Measurements from ENCODE around the gene IKBKE.

The IKBKE gene

DNA sequence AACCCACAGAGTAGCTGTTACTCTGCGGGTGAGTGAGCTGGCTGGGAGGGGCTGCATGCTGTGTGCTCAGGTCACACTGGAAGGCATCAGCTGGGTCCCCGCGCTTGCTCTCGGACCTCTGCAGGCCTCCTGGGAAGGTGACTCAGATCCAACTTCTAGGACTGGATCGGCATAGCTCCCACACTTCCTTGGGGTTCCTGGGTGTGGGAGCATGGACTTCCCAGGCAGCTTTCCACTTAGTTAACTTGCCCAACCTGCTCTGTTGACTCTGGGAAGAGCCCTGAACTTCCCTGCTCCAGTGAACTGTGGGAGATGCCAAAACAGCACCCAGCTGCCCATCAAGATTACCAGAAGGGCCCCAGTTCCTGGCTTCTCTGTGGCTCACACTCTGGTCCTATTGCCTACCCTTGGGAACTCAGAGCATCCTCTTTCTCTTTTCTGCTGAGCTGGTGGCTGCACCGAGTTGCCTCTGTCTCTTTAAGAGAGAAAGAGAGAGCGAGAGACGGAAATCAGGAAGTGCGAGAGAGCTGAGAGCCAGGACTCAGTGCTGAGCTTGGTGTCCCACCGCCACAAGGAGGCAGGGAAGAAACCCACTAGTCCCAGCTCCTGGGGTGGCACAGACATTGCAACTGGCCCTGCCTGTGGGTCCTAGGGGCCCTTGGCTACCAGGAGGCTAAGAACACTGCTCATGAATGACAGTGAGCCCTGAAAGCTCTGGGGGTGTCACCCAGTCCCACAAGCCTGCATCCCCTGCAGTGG lies at the start of gene IKBKE:
Gene IKBKE, plus strand, starts transcription at position 544 of the 759 bp plus-strand sequence. CDS start 2,752 bp downstream, outside the sequence.
- DNase-seq: no peak

DNA sequence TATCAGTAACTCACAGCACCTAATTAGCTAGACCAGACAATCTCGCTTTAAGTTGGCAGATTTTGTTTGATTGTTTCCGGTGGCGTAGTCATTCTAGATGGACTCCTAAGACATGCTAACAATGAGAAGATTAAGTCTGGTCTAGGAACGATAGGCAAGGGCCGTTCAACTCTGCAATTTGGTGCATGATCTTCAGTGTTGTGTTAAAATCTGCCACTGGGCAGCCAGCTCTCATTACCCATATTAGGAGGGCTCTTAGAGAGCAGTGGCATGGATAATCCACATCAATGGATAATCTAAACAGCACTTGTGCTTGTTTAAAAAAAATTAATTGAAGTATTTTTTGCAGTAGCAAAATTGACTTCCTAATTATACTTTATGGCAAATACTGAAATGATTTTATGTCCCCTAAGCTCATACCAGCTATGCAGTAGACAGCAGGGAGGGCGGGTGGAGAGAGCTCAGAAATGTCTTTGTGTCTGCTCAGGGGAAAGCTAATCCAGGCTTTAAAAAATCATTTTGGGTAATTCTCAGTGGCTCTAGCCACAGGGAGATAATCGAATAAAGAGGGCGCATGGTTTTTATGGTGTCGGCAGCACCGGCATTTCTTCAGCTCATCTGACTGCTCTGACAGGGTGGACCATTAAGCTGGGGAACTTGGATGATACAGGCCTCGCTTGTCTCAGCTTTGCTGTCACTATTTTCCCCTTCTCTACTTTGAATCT lies 48.5 kb upstream of the IKBKE start:
- DNase-seq: no peak

- no peak for DNase-seq
Observed at GRCh38 chr1:206422525-206422924, 47.8 kb upstream of the IKBKE start.

DNA sequence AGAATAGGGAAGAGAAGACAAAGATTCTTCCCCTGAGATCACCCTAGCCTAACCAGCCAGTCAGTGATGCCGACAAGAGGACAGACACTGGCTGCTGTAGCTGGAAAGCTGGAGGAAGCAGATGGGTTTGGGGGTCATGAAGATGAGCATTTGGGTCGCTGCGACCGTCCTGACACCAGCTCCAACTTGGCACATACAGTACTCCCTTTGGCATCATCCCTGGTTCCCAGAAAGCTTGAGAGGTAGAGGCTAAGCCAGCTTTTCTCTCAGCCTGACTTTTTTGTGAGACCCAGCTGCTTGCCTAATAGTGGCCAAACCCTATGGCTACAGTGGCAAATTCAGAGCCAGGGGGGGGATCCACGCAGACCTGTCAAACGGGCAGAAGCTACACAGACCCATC lies 43.0 kb upstream of the IKBKE start:
- DNase-seq: no peak

DNA sequence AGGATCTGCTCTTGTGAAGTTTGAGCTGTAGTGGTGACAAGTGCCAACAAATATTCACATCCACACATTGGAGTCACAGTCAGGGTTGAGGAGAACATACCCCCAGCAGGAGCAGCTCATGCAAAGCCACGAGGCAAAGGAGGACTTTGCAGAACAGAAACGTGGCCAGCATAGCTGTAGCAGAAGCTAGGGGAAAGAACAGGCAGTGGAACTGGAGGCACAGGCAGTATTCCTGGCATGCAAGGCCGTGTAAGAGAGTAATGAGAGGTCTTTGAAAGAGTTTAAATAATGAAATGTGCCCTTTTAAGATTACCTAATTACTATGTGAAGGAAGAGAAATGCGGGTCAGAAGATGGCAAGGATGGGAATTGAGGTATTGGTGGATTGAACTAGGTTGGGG lies 40.9 kb upstream of the IKBKE start:
- DNase-seq: no peak

DNA sequence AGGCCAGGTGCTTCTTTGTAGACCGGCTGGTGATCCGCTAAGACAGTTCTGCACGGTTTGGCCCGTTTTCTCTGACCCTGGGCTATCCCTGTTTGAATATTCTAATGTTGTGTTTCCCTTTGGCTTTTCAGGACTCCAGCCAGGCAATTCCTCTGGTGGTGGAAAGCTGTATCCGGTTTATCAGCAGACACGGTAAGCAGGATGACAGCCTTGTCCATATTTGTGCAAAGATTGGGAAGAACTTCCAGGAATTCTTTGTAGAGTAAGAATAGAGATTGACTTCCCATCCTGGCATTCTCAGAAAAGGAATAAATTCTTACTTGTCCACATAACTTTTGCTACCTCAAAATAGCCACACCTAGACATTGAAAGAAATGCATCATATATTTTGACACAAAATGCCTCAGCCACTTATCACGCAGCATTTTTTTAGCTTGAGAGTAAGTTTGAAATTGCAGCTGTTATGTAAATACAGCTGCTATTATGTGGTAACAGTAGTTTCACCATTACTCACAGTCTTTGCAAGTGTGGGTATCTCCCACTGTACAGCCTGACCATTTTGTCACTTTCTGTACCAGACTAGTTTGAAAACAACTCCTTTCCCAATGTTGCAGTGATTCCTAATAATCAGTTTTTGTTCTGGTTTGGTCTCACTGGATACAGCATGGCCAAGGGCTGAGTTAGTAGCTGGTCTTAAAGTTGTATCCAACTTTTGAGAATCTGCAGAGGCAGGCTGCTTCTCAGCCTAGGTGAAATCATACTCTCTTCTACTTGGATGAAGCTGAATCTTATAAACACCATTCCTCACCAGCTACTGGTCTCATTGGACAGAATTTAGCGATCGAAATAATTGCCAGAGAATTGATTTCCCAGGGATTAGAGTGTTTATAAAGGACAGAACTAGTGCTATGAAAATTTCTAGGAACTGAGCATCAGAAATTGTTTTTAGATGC lies 40.0 kb upstream of the IKBKE start:
- DNase-seq: no peak

- no peak for DNase-seq
Observed at GRCh38 chr1:206435445-206435844, 34.8 kb upstream of the IKBKE start.

GRCh38 chr1:206438554-206438953 lies 31.7 kb upstream of the IKBKE start:
- no peak for DNase-seq

DNA sequence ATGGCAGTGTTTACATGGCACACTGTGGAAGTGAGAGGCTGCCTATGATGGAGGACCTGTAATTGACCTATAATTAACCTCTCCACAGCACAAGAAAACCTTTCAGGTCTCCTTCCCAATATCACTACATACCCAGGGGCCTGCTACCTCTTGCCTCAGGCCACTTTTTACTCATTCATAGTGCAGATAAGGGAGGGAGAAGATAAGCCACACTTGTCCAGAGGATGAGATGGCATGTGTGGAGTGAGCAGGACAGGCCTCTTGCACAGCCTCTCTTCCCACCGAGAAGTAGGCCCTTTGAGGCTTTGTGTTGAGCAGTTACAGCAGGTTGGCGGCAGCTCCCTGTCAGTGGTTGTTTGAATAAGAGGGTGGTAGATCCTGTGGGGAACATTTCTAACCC lies 31.1 kb upstream of the IKBKE start:
- DNase-seq: no peak

DNA sequence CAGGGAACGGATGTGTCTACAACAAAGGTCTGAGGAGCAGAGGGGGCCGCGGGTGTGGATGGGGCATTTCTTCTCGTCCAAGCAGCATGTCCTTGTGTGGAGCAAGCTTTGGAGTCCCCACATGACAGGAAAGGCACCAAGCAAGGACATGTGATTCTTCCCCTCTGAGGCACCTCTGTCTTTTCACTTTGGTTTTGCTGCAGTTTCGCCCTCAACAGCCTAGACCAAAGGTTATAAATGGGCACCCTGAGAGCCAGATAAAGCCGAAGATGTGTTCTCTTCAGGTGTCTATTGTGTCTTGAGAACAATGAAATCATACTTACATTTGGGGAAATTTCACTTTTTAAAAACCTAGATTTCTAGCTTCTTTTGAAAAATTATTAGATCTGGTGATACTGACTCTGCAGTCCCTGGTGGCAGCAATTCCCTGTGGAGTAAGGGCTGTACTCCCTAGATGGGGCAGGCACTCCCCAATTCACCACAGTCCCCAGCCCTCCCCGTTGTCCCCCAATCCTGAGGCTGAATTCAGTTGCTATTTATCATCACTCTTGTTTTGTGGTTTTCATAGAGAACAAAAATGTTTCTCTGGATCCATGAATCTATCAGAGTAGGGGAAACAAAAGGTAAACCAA lies 28.8 kb upstream of the IKBKE start:
- DNase-seq: no peak

GRCh38 chr1:206442101-206442500 lies 28.2 kb upstream of the IKBKE start:
- DNase-seq: no peak

DNA sequence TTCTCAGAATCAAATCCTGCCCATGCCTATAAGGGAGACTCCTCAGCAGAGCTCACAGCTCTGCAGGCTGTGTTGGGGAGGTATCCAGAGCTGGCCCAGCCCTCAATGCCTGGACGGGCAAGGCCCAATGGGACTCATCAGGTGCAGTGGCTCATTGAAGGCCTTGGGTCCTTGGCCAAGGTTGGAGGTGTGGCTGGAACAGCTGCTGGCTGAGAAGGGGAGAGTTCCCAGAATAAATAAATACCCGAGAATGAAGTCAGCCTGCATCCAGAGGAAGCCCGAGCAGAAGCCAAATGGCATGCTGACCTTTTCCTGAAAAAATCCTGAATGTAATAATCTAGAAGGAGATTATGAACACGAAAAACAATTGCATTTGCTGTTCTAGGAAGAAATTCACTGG lies 25.2 kb upstream of the IKBKE start:
- no peak for DNase-seq

DNA sequence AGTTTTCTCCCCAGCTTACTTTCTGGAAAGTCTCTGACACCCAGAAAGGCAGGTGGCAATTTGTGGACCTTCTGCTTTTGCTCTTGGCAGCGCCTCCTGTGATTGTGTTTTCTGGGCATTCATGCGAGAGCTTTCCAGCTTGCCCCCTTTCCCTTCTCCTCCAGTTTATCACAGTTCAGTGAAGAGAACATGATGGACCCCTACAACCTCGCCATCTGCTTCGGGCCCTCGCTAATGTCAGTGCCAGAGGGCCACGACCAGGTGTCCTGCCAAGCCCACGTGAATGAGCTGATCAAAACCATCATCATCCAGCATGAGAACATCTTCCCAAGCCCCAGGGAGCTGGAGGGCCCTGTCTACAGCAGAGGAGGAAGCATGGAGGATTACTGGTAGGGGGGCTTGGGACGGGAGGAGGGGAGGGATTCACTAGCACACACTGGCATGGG lies 24.3 kb upstream of the IKBKE start:
- peak in 1 of 2 experiments; percentile 10 for DNase-seq

GRCh38 chr1:206446688-206447421 lies 23.4 kb upstream of the IKBKE start:
- DNase-seq: no peak

DNA sequence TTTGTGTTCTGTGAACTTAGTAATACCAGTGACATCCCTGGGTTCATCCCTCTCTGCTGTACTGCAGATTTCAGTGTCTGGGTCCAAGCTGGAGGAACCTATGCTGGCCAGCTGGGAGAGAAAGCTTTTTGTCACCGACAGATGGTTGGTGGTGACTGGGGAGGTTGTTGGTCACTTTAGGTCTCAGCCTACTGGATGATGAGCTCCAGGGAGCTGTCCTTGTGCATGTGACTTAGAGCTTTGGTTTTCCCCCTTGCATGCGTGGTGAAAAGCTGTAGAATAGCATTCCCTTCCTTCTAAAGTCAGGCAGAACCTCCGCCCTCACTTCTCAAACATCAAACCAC lies 22.9 kb upstream of the IKBKE start:
- no peak for DNase-seq

DNA sequence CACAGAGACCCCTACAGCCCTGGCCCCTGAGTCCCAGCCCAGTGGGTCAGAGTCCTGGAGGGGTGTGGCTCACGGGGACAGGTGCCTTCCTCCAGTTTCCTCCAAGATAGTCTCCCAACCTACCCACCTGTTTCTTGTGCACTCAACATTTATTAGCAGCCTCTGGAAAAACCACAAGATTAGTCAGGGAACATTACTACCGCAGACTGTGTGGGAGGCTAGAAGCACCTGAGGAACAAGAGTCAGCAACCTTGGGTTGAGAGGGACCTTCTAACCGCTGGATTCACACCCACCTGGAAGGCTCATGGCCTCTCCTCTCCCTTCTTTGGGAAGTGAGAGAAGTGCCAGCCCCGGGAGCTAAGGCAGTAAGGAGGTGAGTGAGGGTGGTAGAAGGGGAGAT lies 22.5 kb upstream of the IKBKE start:
- no peak for DNase-seq

- no peak for DNase-seq
Observed at GRCh38 chr1:206448471-206448870, 21.8 kb upstream of the IKBKE start.

DNA sequence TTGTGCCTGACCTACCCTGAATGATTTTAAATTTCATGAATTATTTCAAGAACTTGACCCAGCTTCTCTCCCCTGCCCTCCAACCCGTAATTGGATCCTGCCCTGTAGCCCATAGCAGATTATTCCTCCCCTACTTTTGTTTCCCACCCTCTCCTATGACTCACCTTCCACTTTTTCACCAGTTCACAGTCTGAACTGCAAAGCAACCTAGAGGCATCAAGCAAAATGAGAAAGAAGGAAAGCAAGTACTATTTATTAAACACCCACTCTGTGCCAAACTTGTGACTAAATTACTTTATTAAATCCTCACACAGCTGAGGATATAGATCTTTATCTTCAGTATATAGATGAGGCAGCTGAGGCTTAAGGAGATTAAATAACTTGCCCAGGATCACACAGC lies 20.7 kb upstream of the IKBKE start:
- no peak for DNase-seq

GRCh38 chr1:206450281-206450680 lies 20.0 kb upstream of the IKBKE start:
- no peak for DNase-seq

GRCh38 chr1:206451134-206451686 lies 19.1 kb upstream of the IKBKE start:
- DNase-seq: no peak

GRCh38 chr1:206453111-206453510 lies 17.2 kb upstream of the IKBKE start:
- DNase-seq: no peak

DNA sequence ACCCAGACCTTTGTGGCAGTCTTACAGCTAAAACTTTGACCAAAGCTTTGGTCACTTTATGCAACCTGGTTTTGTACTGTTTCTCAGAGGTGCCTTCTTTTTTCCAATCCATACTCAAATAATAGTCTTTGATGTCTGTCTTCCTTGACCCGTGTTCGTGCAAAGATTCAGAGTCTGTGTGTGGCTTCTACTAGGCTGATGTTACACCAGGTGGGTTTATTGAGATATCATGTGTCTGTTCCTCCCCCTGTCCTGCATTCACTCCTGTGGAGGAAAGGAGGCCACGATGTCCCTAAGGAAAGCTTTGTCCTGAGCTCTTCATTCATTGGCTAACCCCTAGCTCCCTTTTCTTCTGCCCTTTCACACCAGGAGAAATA lies 15.0 kb upstream of the IKBKE start:
- DNase-seq: no peak
